ENCODE results near the gene EDN2.

- TF ChIP-seq EZH2phosphoT487 (IDR thresholded peaks at IDR 0.05; ENCODE audit: insufficient read depth, low read depth) (no peak), EZH2 (IDR thresholded peaks at IDR 0.05; ENCODE audit: insufficient read depth, poor library complexity, severe bottlenecking) (no peak)
Measured at GRCh38 chr1:41515131-41515678, 30.7 kb upstream of the EDN2 start.
